ENCODE data around the gene SETD2. TPM values are rescaled to one million over a fixed set of nuclear protein-coding genes. Genes with fewer than 3 reads are reported as not detected.

Gene SETD2
- total RNA-seq, 1 experiment from 2014 or later = 28.8 TPM

DNA sequence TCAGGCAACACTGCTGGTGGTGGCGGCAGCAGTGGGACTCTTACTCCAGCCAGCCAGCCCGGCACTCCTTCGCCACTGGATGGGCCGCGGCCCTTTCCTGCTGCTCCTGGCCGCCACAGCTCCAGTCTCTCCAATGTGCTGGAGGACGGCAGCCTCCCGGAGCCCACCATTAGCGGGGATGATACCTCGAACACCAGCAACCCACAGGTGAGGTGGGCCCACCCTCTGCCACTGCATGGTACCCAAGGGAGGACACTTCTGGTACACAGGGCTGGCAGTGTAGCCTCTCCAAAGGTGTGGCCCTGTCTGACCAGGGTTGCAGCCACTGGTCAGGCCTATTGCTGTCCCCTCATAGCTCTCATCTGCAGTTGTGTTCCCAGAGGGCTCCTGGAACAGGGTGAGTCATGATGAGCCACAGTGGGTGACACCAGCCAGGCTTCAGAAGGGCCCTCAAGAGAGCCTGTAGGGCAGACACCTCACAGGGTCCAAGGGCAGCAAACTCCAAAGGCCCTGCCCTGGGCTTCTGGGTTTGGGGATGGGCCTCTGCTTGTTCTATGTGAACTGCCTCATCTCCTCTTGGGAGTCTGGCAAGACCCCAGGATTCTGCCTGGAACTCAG is 163.6 kb downstream of the SETD2 start:
- Histone ChIP-seq H3K36me3 (ENCODE audit: insufficient read depth, low read length, poor library complexity, severe bottlenecking) (no peaks in the 10 kb centered on the region), H3K4me1 (ENCODE audit: insufficient read depth, low read length, poor library complexity, severe bottlenecking) (no peaks in the 10 kb centered on the region), H3K27me3 (replicated peaks; ENCODE audit: insufficient read depth, low read depth, low read length, poor library complexity) (no peaks in the 10 kb centered on the region), H3K4me3 (ENCODE audit: low read depth, low read length, poor library complexity, severe bottlenecking) (no peak overlapping the region), H3K27ac (ENCODE audit: low read depth, low read length, poor library complexity, severe bottlenecking) (no peak overlapping the region), H3K9me3 (ENCODE audit: low read depth, low read length, poor library complexity, severe bottlenecking) (no peaks in the 10 kb centered on the region)
- DNase-seq (ENCODE audit: low spot score) = no peak
- POLR2A ChIA-PET (ENCODE audit: low non-redundant PET) = no interaction called here
- TF ChIP-seq, protein P1, sequence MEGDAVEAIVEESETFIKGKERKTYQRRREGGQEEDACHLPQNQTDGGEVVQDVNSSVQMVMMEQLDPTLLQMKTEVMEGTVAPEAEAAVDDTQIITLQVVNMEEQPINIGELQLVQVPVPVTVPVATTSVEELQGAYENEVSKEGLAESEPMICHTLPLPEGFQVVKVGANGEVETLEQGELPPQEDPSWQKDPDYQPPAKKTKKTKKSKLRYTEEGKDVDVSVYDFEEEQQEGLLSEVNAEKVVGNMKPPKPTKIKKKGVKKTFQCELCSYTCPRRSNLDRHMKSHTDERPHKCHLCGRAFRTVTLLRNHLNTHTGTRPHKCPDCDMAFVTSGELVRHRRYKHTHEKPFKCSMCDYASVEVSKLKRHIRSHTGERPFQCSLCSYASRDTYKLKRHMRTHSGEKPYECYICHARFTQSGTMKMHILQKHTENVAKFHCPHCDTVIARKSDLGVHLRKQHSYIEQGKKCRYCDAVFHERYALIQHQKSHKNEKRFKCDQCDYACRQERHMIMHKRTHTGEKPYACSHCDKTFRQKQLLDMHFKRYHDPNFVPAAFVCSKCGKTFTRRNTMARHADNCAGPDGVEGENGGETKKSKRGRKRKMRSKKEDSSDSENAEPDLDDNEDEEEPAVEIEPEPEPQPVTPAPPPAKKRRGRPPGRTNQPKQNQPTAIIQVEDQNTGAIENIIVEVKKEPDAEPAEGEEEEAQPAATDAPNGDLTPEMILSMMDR (conservative IDR thresholded peaks at IDR 0.05; ENCODE audit: low read depth, low read length) = no peak
- TF ChIP-seq EZH2 (IDR thresholded peaks at IDR 0.05; ENCODE audit: borderline replicate concordance, low read depth, low read length, poor library complexity, severe bottlenecking) = no peak
- CTCF ChIA-PET = no interaction called here
- intact Hi-C loops (cut with micrococcal nuclease; ENCODE audit: unreplicated experiment) = no loop called here
- BruUV-seq (replicated peaks) = no TSS peak

DNA sequence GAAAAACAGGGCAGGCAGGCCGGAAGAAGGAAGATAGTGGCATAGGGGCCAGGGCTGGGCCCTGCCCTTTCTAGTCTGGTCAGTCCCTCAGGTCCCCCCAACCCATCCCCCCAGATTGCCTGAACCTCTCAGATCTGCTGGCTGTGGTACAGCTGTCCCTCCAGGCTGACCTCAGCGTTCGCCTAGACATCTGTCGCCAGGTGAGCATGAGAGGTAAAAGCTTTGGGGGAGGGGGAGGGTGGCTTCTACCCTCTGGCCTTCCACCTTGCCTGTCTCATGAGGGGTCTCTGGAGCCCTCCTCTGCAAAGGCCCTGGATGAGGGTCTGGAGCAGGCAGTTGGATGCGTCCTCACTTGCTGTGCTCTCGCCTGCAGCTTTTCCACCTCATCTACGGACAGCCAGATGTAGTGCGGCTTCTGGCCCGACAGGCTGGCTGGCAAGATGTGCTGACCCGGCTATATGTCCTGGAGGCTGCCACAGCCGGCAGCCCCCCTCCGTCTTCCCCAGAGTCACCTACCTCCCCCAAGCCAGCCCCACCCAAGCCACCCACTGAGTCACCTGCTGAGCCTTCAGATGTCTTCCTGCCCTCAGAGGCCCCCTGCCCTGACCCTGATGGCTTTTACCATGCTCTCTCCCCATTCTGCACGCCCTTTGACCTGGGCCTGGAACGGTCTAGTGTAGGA is 164.3 kb downstream of the SETD2 start:
- POLR2A ChIA-PET (ENCODE audit: low non-redundant PET) = no interaction called here
- Histone ChIP-seq H3K27ac (ENCODE audit: low read depth, low read length, poor library complexity, severe bottlenecking) (no peak overlapping the region), H3K36me3 (ENCODE audit: insufficient read depth, low read length, poor library complexity, severe bottlenecking) (no peaks in the 10 kb centered on the region), H3K4me3 (ENCODE audit: low read depth, low read length, poor library complexity, severe bottlenecking) (no peak overlapping the region), H3K4me1 (ENCODE audit: insufficient read depth, low read length, poor library complexity, severe bottlenecking) (no peaks in the 10 kb centered on the region), H3K27me3 (replicated peaks; ENCODE audit: insufficient read depth, low read depth, low read length, poor library complexity) (no peaks in the 10 kb centered on the region), H3K9me3 (ENCODE audit: low read depth, low read length, poor library complexity, severe bottlenecking) (no peaks in the 10 kb centered on the region)
- TF ChIP-seq, protein P1 (conservative IDR thresholded peaks at IDR 0.05; ENCODE audit: low read depth, low read length) = no peak
- TF ChIP-seq EZH2 (IDR thresholded peaks at IDR 0.05; ENCODE audit: borderline replicate concordance, low read depth, low read length, poor library complexity, severe bottlenecking) = no peak
- BruUV-seq (replicated peaks) = no TSS peak
- no peak for DNase-seq (ENCODE audit: low spot score)
- intact Hi-C loops (cut with micrococcal nuclease; ENCODE audit: unreplicated experiment) = loop anchor here (10.0 kb wide), 1 partner anchor 75 kb away; no protein-coding TSS in a partner anchor
- CTCF ChIA-PET = interaction anchor here (0.8 kb wide), 1 partner anchor 18 kb away, joined by 3 read pairs; no protein-coding TSS in a partner anchor

DNA sequence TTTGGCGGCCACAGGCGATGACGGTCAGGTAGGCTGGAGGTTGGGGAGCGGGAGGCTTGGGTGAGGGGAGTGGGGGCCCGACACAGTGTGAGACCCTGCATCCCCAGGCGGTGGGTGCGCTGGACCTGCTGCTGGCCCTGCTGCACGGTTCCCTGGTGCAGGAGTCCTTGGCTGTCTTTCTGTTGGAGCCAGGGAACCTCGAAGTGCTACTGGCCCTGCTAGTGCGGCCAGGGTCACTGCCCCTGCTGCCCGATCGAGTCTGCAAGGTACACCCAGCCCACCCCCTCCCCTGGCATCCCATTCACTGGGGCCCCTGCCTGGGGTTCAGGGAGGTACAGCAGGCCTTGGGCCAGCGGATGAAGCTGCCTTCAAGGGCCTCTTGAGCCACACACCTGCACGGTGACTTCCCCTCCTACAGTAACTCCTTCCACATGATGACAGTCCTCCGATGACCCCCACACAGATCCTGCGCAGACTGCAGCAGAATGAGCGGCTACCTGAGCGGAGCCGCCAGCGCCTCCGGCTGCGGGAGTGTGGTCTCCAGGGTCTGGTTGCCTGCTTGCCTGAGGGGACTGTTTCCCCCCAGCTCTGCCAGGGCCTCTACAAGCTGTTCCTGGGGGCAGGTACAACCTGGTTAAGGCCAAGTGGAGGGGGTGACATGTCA is 164.9 kb downstream of the SETD2 start:
- intact Hi-C loops (cut with micrococcal nuclease; ENCODE audit: unreplicated experiment) = loop anchor here (10.0 kb wide), 1 partner anchor 74 kb away; no protein-coding TSS in a partner anchor
- ChIA-PET POLR2A (ENCODE audit: low non-redundant PET) (no interaction called here), CTCF (interaction anchor here (0.8 kb wide), 1 partner anchor 17 kb away, joined by 3 read pairs; no protein-coding TSS in a partner anchor)
- TF ChIP-seq, protein P1 (conservative IDR thresholded peaks at IDR 0.05; ENCODE audit: low read depth, low read length) = no peak; the same call in 1 of the 2 replicates
- TF ChIP-seq EZH2 (IDR thresholded peaks at IDR 0.05; ENCODE audit: borderline replicate concordance, low read depth, low read length, poor library complexity, severe bottlenecking) = no peak
- H3K36me3 ChIP-seq (ENCODE audit: insufficient read depth, low read length, poor library complexity, severe bottlenecking) = no peaks in the 10 kb centered on the region
- H3K27me3 ChIP-seq (replicated peaks; ENCODE audit: insufficient read depth, low read depth, low read length, poor library complexity) = no peaks in the 10 kb centered on the region
- no TSS peak for BruUV-seq (replicated peaks)
- no peak for DNase-seq (ENCODE audit: low spot score)
- H3K27ac ChIP-seq (ENCODE audit: low read depth, low read length, poor library complexity, severe bottlenecking) = no peak overlapping the region
- H3K4me3 ChIP-seq (ENCODE audit: low read depth, low read length, poor library complexity, severe bottlenecking) = no peak overlapping the region
- no peaks in the 10 kb centered on the region for H3K9me3 ChIP-seq (ENCODE audit: low read depth, low read length, poor library complexity, severe bottlenecking)
- no peaks in the 10 kb centered on the region for H3K4me1 ChIP-seq (ENCODE audit: insufficient read depth, low read length, poor library complexity, severe bottlenecking)

Data from A673 (cell line).